Myocyte (in vitro differentiated cells): ENCODE measurements around the gene WNT7B. TPM values are rescaled to one million over a fixed set of nuclear protein-coding genes. Genes with fewer than 3 reads are reported as not detected.

Experiments
- DNase-seq: peaks from one replicate; pipeline ENCODE4 v3.0.0-alpha.2; 2012; ENCODE audit warnings: low read depth
- total RNA-seq: library from RNA; depleted of rRNA; stranded (reverse); fragments of >200 nt; gene quantifications from 2 replicates; pipeline ENCODE4 v1.2.3, GENCODE V29; 2014

The WNT7B gene
- total RNA-seq, 1 donor from 2014 or later = not detected

GRCh38 chr22:45891996-45892621, 84.9 kb downstream of the WNT7B start:
- no peak for DNase-seq

DNA sequence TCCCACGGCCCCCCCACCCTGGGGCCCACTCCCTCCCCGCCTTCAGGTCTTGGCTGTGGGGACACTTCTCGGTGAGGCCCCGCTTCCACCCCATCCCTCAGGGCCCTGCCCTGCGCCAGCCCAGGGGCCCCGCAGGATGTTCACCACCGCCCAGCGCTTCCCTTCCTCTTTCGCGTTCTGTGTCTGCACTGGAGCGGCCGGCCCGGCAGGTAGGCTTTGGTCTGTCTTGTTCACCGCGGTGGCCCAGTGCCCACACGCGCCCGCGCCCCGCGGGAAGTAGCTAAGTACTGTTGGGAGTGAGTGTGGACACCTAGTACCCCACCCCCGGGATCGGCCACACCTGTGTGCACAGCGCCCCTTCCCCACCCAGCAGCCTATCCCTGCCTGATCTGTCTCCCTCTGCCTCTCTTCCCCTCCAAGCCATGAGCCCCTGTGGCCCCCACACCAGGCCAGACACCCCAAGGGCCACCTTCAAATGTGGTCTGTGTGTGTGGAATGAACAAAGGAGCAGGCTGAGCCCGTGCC, 85.4 kb downstream of the WNT7B start:
- no peak for DNase-seq

DNA sequence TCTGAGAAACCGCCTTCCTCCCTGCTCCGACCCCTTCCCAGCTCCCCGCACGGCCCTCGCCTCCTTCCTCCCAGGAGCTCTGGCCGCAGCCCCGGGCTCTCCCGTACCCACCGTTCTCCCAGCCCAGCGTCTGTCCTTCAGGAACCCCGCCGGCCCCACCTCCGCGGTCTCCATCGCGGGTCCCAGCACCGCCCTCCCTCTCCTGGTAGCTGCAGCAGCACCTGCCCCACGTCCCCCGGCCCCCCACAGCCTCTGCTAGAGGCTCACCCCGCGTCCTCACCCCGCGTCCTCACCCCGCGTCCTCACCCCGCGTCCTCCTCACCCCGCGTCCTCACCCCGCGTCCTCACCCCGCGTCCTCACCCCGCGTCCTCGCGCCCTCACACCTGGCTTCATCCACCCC, 85.9 kb downstream of the WNT7B start:
- no peak for DNase-seq

DNA sequence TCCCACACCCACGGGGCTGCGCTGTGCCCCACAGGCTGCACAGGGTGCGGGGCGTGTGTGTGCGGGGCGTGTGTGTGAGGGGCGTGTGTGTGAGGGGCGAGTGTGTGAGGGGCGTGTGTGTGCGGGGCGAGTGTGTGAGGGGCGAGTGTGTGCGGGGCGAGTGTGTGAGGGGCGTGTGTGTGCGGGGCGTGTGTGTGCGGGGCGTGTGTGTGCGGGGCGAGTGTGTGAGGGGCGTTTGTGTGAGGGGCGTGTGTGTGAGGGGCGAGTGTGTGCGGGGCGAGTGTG, 86.7 kb downstream of the WNT7B start:
- no peak for DNase-seq

DNA sequence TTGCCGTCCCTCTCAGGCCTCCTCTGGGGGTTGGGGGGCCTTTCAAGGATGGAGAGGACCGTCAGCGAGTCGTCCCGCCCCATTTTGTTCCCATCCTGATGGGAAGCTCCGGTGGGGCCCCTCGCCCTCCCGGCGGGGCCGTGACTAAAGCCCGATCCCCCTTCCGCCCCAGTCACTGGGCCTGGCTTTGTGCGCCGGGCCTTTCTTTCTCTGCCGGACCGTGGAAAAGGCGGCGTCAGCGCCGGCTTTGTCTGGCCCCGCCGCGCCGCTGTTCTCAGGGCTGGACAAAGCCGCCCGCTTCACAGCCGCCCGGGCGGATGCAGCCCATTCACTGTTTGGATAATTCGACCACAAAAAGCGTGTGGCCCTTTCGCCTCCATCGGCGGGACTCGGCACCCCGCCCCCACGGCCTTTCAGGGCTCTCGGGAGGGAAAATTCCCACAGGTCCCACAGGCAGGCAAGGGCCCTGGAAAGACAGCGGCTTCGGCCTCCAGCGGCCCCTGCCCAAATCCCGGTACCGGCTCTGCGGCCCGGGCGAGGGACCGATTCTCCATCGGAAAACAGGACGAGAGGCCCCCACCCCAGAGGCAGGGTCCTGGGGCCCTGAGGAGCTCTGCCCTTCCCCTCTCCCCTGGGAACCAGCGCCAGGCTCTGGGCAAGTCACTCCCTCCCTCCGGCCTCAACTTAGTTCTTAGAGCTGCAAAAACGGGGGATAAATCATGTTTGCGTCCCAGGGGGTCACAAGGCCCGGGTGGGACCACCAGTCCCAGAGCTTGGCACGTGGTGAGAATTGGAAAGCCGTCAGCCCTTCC, 87.2 kb downstream of the WNT7B start:
- DNase-seq = no peak

DNA sequence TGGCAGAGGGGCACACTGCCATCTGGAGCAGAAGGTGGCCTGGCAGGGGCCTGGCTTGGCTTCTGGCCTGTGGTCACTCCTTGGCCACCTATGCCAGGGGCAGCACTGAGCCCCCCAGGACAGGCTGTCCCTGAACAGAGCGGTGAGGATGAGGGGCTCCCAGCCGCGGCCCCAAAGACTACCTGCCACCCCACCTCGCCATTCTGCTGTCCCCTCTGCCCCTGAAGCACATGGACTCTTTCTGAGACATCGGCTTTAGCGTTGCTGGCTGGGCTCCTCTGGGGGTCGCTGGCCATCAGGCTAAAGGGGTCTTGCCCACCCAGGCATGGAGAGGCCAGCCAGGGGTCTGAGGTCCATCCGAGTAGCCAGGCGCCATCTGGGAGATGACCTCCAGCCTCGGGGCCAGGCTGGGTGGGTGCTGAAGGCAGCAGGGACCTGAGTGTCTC, 87.8 kb downstream of the WNT7B start:
- no peak for DNase-seq

- DNase-seq = no peak
These were observed 88.5 kb downstream of the WNT7B start for GRCh38 chr22:45888221-45889092.

DNA sequence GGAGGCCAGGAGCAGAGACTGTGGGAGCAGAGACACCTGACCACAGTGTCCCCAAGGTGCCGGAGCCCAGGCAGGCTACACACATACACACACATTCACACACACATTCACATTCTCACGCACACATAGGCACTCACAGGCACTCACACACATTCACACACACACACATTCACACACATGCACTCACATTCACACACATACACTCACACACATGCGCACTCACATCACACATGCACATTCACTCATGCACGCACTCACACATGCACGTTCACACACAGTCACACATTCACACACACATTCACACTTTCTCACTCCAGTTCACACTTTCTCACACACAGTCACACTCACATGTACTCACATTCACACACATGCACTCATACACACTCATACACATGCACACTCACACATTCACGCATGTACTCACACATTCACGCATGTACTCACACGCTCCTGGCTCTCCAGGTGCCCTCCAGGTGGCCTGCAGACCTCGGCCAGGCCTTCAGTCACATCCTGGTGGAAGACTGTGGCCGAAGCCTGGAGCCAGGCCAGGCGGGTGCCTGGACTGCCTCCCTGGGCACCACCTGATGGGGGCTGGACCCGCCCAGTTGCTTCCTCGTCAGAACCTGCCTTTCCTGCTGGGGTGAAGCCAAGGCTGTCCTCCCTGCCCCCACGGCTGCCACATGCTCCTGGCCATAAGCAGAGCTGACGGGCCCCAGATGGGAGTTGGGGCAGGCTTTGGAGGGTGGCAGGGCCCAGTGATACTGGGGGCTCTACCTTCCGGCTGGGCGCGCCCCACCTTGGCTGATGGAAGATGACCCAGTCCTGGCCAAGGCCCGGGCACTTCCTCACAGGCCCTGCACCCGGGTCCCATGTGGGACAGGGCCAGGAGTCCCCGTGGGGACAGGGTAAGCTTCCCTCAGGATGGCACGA, 89.5 kb downstream of the WNT7B start:
- no peak for DNase-seq

- DNase-seq = no peak
These were observed 90.4 kb downstream of the WNT7B start for GRCh38 chr22:45886540-45886939.

- DNase-seq = no peak
These were observed 91.0 kb downstream of the WNT7B start for GRCh38 chr22:45885941-45886395.

- DNase-seq = no peak
These were observed 91.7 kb downstream of the WNT7B start for GRCh38 chr22:45885171-45885840.

- DNase-seq = peak; percentile 27
These were observed 92.5 kb downstream of the WNT7B start for GRCh38 chr22:45884201-45885062.

GRCh38 chr22:45883811-45884170, 93.2 kb downstream of the WNT7B start:
- no peak for DNase-seq

GRCh38 chr22:45882881-45883810, 93.8 kb downstream of the WNT7B start:
- no peak for DNase-seq

- no peak for DNase-seq
These were observed 95.5 kb downstream of the WNT7B start for GRCh38 chr22:45881524-45881875.

DNA sequence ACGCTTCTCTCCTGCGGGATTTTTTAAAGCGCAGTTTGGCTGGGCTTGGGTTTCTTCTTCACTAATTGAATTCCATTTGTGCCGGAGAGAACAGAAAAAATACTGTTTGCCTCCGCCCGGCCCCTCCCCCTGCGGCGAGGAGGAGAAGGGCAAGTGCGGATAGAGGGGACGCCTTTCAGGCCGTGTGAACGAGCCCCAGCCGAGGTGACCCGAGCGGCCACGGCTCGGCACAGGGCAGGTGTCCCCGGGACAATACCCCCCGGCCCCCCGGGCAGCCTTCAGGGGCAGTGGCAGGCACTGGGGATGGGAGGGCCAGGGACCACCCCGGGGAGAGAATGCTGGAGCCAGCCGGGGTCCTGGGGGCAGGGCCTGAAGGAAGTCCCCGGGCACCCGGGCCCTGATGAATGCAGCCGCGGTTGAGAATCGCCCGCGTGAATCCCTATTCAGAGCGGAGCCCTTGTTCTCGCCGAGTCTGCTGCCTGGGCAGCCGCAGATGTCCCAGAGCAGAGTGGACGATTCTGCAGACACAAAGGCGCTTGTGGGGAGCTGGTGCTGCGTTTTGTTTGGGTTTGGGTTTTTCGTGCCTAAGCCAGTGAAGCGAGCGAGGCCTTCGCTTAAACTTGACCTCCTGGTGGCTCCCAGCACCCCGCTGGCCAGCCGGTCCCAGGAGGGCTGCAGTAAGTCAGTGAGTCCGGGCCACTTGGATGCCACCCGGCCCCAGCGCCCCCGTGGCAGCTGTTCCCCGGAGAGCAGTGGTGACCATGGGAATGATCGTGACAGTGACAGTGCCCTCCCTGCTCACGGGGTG, 96.0 kb downstream of the WNT7B start:
- peak; percentile 9 for DNase-seq

GRCh38 chr22:45880091-45880715, 96.8 kb downstream of the WNT7B start:
- no peak for DNase-seq
